H9 (cell line): Measurements from ENCODE around the gene SYTL5. TPM values are rescaled to one million over a fixed set of nuclear protein-coding genes. Genes with fewer than 3 reads are reported as not detected.

ENCODE experiments used
- DNase-seq: peaks from one replicate; pipeline ENCODE4 v3.0.0-alpha.2; 2017
- H2AFZ ChIP-seq: one replicate; pipeline ENCODE4 v1.6.1; 2013; ENCODE audit warnings: mild to moderate bottlenecking, low read length, control low read depth, moderate library complexity
- H2AK5ac ChIP-seq: 2 replicates; pipeline ENCODE4 v1.6.1; 2013; ENCODE audit warnings: low read length, control low read depth, mixed read lengths; ENCODE audit not compliant: insufficient read length
- H2BK120ac ChIP-seq: one replicate; pipeline ENCODE4 v1.6.1; 2013; ENCODE audit warnings: low read depth, mild to moderate bottlenecking, low read length, control low read depth, inconsistent platforms; ENCODE audit not compliant: poor library complexity, severe bottlenecking
- H2BK12ac ChIP-seq: 2 replicates; pipeline ENCODE4 v1.6.1; 2013; ENCODE audit warnings: low read length, control low read depth, mixed read lengths, low read depth; ENCODE audit not compliant: insufficient read length
- H2BK15ac ChIP-seq: 2 replicates; pipeline ENCODE4 v1.6.1; 2013; ENCODE audit warnings: low read depth, low read length, control low read depth
- H2BK20ac ChIP-seq: one replicate; pipeline ENCODE4 v1.6.1; 2013; ENCODE audit warnings: low read depth, mild to moderate bottlenecking, low read length, control low read depth, inconsistent platforms; ENCODE audit not compliant: poor library complexity, severe bottlenecking
- H2BK5ac ChIP-seq: 2 replicates; pipeline ENCODE4 v1.6.1; 2013; ENCODE audit warnings: low read length, control low read depth, mixed read lengths; ENCODE audit not compliant: insufficient read length
- H3K14ac ChIP-seq: 2 replicates; pipeline ENCODE4 v1.6.1; 2013; ENCODE audit warnings: low read length, control low read depth; ENCODE audit not compliant: insufficient read depth
- H3K18ac ChIP-seq: 2 replicates; pipeline ENCODE4 v1.6.1; 2013; ENCODE audit warnings: low read depth, mild to moderate bottlenecking, mixed read lengths, low read length, control low read depth; ENCODE audit not compliant: insufficient read length
- H3K23ac ChIP-seq: 2 replicates; pipeline ENCODE4 v1.6.1; 2013; ENCODE audit warnings: low read length, control low read depth, mixed read lengths, low read depth; ENCODE audit not compliant: insufficient read length
- H3K23me2 ChIP-seq: 2 replicates; pipeline ENCODE4 v1.6.1; 2013; ENCODE audit warnings: low read depth, mild to moderate bottlenecking, mixed read lengths, low read length, control low read depth; ENCODE audit not compliant: insufficient read length, poor library complexity, severe bottlenecking
- H3K27ac ChIP-seq: 2 replicates; pipeline ENCODE4 v1.5.1; 2013; ENCODE audit warnings: low read length, control low read depth, mixed read lengths, low read depth; ENCODE audit not compliant: insufficient read length
- H3K27me3 ChIP-seq: 2 replicates; pipeline ENCODE4 v1.6.1; 2013; ENCODE audit warnings: low read length, control low read depth, inconsistent platforms; ENCODE audit not compliant: insufficient read depth
- H3K4ac ChIP-seq: 2 replicates; pipeline ENCODE4 v1.6.1; 2013; ENCODE audit warnings: low read depth, mild to moderate bottlenecking, control low read depth, inconsistent platforms, low read length, moderate library complexity
- H3K4me1 ChIP-seq: 2 replicates; pipeline ENCODE4 v1.6.1; 2013; ENCODE audit warnings: low read length, control low read depth, inconsistent platforms; ENCODE audit not compliant: insufficient read depth
- H3K4me2 ChIP-seq: 2 replicates; pipeline ENCODE4 v1.6.1; 2013; ENCODE audit warnings: low read length, control low read depth, mixed read lengths; ENCODE audit not compliant: insufficient read length, insufficient read depth
- H3K56ac ChIP-seq: 2 replicates; pipeline ENCODE4 v1.6.1; 2013; ENCODE audit warnings: low read depth, mild to moderate bottlenecking, mixed read lengths, low read length, control low read depth; ENCODE audit not compliant: insufficient read length
- H3K79me1 ChIP-seq: 2 replicates; pipeline ENCODE4 v1.6.1; 2013; ENCODE audit warnings: low read depth, mild to moderate bottlenecking, moderate library complexity, low read length, control low read depth, inconsistent platforms; ENCODE audit not compliant: insufficient read depth, poor library complexity, severe bottlenecking
- H3K79me2 ChIP-seq: 2 replicates; pipeline ENCODE4 v1.6.1; 2013; ENCODE audit warnings: low read length, control low read depth, inconsistent platforms; ENCODE audit not compliant: insufficient read depth
- H3K9ac ChIP-seq: 2 replicates; pipeline ENCODE4 v1.6.1; 2013; ENCODE audit warnings: low read length, control low read depth, mixed read lengths; ENCODE audit not compliant: insufficient read length; ENCODE audit errors: extremely low read depth
- H3K9me3 ChIP-seq: one replicate; pipeline ENCODE4 v1.6.1; 2013; ENCODE audit warnings: low read depth, low read length, inconsistent platforms; ENCODE audit not compliant: control insufficient read depth
- H3T11ph ChIP-seq: one replicate; pipeline ENCODE4 v1.6.1; 2013; ENCODE audit warnings: mild to moderate bottlenecking, low read length, control low read depth, inconsistent platforms
- H4K20me1 ChIP-seq: one replicate; pipeline ENCODE4 v1.6.1; 2013; ENCODE audit not compliant: control insufficient read depth, insufficient read length, insufficient read depth
- H4K5ac ChIP-seq: 2 replicates; pipeline ENCODE4 v1.6.1; 2013; ENCODE audit warnings: low read depth, mild to moderate bottlenecking, mixed read lengths, low read length, control low read depth; ENCODE audit not compliant: insufficient read length
- H4K8ac ChIP-seq: replicated peaks from 2 replicates; pipeline ENCODE4 v1.6.1; 2013; ENCODE audit warnings: low read length, control low read depth, mixed read lengths, low read depth; ENCODE audit not compliant: insufficient read length
- H4K91ac ChIP-seq: 2 replicates; pipeline ENCODE4 v1.6.1; 2013; ENCODE audit warnings: low read depth, mild to moderate bottlenecking, moderate library complexity, mixed read lengths, low read length, control low read depth; ENCODE audit not compliant: insufficient read length
- H3K27ac Mint-ChIP-seq, 3 experiments: 2 replicates in 2 of 3; 3 replicates in 1 of 3; pipeline ENCODE4 v1.8.0; 2020 to 2021; ENCODE audit warnings: mixed read lengths in 3 of 3, mild to moderate bottlenecking in 1 of 3, moderate library complexity in 1 of 3
- H3K27me3 Mint-ChIP-seq: 2 replicates; pipeline ENCODE4 v1.8.0; 2021; ENCODE audit warnings: low read depth, mild to moderate bottlenecking, moderate library complexity, mixed read lengths
- H3K36me3 Mint-ChIP-seq, 3 experiments: 2 replicates in 2 of 3; 3 replicates in 1 of 3; pipeline ENCODE4 v1.8.0; 2020 to 2021; ENCODE audit warnings: low read depth in 3 of 3, mixed read lengths in 3 of 3; ENCODE audit not compliant: insufficient read depth in 1 of 3
- H3K4me1 Mint-ChIP-seq, 2 experiments: 2 replicates each; pipeline ENCODE4 v1.8.0; 2020; ENCODE audit warnings: mixed read lengths in 2 of 2
- H3K4me3 Mint-ChIP-seq, 2 experiments: 2 replicates in 1 of 2; 3 replicates in 1 of 2; pipeline ENCODE4 v1.8.0; 2020 to 2021; ENCODE audit warnings: mild to moderate bottlenecking in 2 of 2, mixed read lengths in 2 of 2, moderate library complexity in 1 of 2
- H3K9me3 Mint-ChIP-seq, 2 experiments: 2 replicates in 1 of 2; 3 replicates in 1 of 2; pipeline ENCODE4 v1.8.0; 2020; ENCODE audit warnings: mild to moderate bottlenecking in 2 of 2, mixed read lengths in 2 of 2, moderate library complexity in 1 of 2
- WGBS: extraction: QIAGEN DNeasy Blood & Tissue Kit; methylation state at CpG from one replicate; pipeline ENCODE4 v1.1.7; 2013; ENCODE audit warnings: missing lambda C conversion rate, low lambda C conversion rate, mixed read lengths; ENCODE audit not compliant: insufficient read length; ENCODE audit errors: extremely low coverage; 5-methylcytosine and 5-hydroxymethylcytosine counted together
- total RNA-seq: library from RNA; stranded (reverse); gene quantifications from 2 replicates; pipeline ENCODE4 v1.2.1, GENCODE V29; 2021
- TF ChIP-seq, protein P1 (sequence below): fragments of 200-600 bp; sonication (generic); conservative IDR thresholded peaks from 3 replicates; pipeline ENCODE4 v1.8.0; 2021; ENCODE audit warnings: antibody characterized with exemption, mild to moderate bottlenecking

Gene SYTL5
- total RNA-seq, 1 experiment from 2014 or later: 0.15 TPM

DNA sequence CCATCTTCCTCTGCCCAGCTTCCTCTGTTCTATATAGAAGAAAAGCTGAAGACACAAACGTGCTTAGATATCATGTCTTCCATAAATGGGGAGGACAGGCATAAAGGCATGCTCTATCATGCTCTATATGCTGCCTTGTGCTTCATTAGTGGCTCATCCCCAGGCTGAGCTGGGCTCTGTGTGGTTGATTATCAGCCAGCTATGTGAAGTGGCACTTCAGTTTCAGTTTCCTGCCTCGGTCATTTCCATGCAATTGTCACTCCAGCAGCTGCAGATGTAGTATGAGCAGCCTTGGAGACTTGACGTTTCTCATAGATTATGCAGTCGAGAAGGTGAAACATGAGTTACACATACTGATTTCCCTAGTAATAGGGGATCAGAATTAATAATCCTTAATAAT lies 106.2 kb downstream of the SYTL5 start:
- Histone ChIP-seq H3K79me2 (no peaks in the 10 kb centered on the region), H3K9ac (no peak overlapping the region), H2BK20ac (no peak overlapping the region), H3K23ac (no peak overlapping the region), H4K91ac (no peak overlapping the region), H3K23me2 (no peaks in the 10 kb centered on the region), H4K20me1 (no peaks in the 10 kb centered on the region), H3K4ac (no peak overlapping the region), H3K27me3 (no peaks in the 10 kb centered on the region), H4K8ac (no peak overlapping the region), H3K14ac (no peak overlapping the region), H3K18ac (no peak overlapping the region), H3K79me1 (no peaks in the 10 kb centered on the region), H4K5ac (no peak overlapping the region), H3K56ac (no peak overlapping the region), H3K9me3 (no peaks in the 10 kb centered on the region), H2BK12ac (no peak overlapping the region), H2BK5ac (no peak overlapping the region), H3T11ph (no peak overlapping the region), H2AK5ac (no peak overlapping the region), H2BK120ac (no peak overlapping the region), H3K4me1 (no peaks in the 10 kb centered on the region), H2BK15ac (no peak overlapping the region), H3K27ac (no peak overlapping the region), H3K4me2 (no peak overlapping the region), H2AFZ (no peak overlapping the region)
- Mint-ChIP-seq H3K4me3 (no peak overlapping the region), H3K9me3 (peaks cover 45 to 57% of the 10 kb centered on the region in 2 experiments), H3K4me1 (no peaks in the 10 kb centered on the region), H3K27ac (no peak overlapping the region), H3K36me3 (no peaks in the 10 kb centered on the region), H3K27me3 (no peaks in the 10 kb centered on the region)
- DNase-seq: no peak
- WGBS: no CpG with 5 or more reads among the region's 4 CpGs
- TF ChIP-seq, protein P1, sequence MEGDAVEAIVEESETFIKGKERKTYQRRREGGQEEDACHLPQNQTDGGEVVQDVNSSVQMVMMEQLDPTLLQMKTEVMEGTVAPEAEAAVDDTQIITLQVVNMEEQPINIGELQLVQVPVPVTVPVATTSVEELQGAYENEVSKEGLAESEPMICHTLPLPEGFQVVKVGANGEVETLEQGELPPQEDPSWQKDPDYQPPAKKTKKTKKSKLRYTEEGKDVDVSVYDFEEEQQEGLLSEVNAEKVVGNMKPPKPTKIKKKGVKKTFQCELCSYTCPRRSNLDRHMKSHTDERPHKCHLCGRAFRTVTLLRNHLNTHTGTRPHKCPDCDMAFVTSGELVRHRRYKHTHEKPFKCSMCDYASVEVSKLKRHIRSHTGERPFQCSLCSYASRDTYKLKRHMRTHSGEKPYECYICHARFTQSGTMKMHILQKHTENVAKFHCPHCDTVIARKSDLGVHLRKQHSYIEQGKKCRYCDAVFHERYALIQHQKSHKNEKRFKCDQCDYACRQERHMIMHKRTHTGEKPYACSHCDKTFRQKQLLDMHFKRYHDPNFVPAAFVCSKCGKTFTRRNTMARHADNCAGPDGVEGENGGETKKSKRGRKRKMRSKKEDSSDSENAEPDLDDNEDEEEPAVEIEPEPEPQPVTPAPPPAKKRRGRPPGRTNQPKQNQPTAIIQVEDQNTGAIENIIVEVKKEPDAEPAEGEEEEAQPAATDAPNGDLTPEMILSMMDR: no peak
